Mammary epithelial cell (primary cell): Measurements from ENCODE around the gene THADA.

ENCODE experiments used
- EZH2 ChIP-seq: IDR thresholded peaks from 2 replicates; pipeline ENCODE4 v1.6.1; 2012; ENCODE audit warnings: low read length, inconsistent platforms, borderline replicate concordance
- TF ChIP-seq, protein P1 (sequence below), 2 donors: IDR thresholded peaks in 1 of 2; conservative IDR thresholded peaks in 1 of 2; 2 replicates each; pipeline ENCODE4 v1.5.1; 2011 to 2012; ENCODE audit warnings: inconsistent platforms in 2 of 2, low read length in 2 of 2, mild to moderate bottlenecking in 2 of 2, control low read depth in 1 of 2, low read depth in 1 of 2; ENCODE audit not compliant: insufficient read depth in 1 of 2; ENCODE audit errors: extremely low read depth in 1 of 2

DNA sequence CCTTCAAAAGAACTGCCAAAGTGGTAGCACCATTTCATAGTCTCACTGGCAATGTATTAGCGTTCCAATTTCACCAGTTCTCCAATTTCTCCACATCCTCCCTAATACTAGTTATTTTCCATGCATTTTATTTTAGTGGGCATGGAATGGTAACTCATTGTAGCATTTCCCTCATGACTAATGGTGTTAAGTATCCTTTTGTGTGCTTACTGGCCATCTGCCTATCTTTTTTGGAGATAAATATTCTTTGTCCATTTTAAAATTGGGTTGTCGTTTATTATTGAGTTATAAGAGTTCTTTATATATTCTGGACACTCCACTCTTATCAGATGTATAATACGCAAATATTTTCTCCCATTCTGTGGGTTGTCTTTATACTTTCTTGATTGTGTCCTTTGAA lies 107.1 kb downstream of the THADA start:
- TF ChIP-seq EZH2, result no peak
- TF ChIP-seq, protein P1, sequence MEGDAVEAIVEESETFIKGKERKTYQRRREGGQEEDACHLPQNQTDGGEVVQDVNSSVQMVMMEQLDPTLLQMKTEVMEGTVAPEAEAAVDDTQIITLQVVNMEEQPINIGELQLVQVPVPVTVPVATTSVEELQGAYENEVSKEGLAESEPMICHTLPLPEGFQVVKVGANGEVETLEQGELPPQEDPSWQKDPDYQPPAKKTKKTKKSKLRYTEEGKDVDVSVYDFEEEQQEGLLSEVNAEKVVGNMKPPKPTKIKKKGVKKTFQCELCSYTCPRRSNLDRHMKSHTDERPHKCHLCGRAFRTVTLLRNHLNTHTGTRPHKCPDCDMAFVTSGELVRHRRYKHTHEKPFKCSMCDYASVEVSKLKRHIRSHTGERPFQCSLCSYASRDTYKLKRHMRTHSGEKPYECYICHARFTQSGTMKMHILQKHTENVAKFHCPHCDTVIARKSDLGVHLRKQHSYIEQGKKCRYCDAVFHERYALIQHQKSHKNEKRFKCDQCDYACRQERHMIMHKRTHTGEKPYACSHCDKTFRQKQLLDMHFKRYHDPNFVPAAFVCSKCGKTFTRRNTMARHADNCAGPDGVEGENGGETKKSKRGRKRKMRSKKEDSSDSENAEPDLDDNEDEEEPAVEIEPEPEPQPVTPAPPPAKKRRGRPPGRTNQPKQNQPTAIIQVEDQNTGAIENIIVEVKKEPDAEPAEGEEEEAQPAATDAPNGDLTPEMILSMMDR (conservative IDR thresholded peaks at IDR 0.05 in 1 of 2, IDR thresholded peaks at IDR 0.05 in 1 of 2; ENCODE audit: extremely low read depth in 1 of 2, insufficient read depth in 1 of 2, low read depth in 1 of 2, low read length in 2 of 2), result no peak
